Hepatocyte (in vitro differentiated cells): ENCODE data around the gene CLN3. TPM values are rescaled to one million over a fixed set of nuclear protein-coding genes. Genes with fewer than 3 reads are reported as not detected.

ENCODE experiments used
- DNase-seq: peaks from one replicate; pipeline ENCODE4 v3.0.0-alpha.2; 2016; ENCODE audit warnings: low spot score
- H2AFZ ChIP-seq: fragments of 200-600 bp; sonication (generic); 2 replicates; pipeline ENCODE4 v1.6.0; 2016; ENCODE audit warnings: antibody characterized with exemption, mild to moderate bottlenecking
- H3K27ac ChIP-seq: fragments of 200-600 bp; sonication (generic); 2 replicates; pipeline ENCODE4 v1.5.1; 2016; ENCODE audit warnings: mild to moderate bottlenecking
- H3K27me3 ChIP-seq: fragments of 200-600 bp; sonication (generic); 2 replicates; pipeline ENCODE4 v1.6.1; 2016
- H3K36me3 ChIP-seq: fragments of 200-600 bp; sonication (generic); replicated peaks from 2 replicates; pipeline ENCODE4 v1.5.1; 2016; ENCODE audit warnings: low read depth; ENCODE audit not compliant: insufficient read depth
- H3K4me1 ChIP-seq: fragments of 200-600 bp; sonication (generic); 2 replicates; pipeline ENCODE4 v1.5.1; 2016; ENCODE audit warnings: mild to moderate bottlenecking, moderate library complexity; ENCODE audit not compliant: insufficient read depth
- H3K4me2 ChIP-seq: fragments of 200-600 bp; sonication (generic); 2 replicates; pipeline ENCODE4 v1.6.0; 2016
- H3K4me3 ChIP-seq: fragments of 200-600 bp; sonication (generic); 2 replicates; pipeline ENCODE4 v1.5.1; 2016; ENCODE audit warnings: mild to moderate bottlenecking
- H3K79me2 ChIP-seq: fragments of 200-600 bp; sonication (generic); 2 replicates; pipeline ENCODE4 v1.6.0; 2017; ENCODE audit warnings: mild to moderate bottlenecking
- H3K9me2 ChIP-seq: fragments of 200-600 bp; sonication (generic); replicated peaks from 2 replicates; pipeline ENCODE4 v1.6.0; 2017; ENCODE audit warnings: mild to moderate bottlenecking; ENCODE audit not compliant: insufficient read depth
- H3K9me3 ChIP-seq: fragments of 200-600 bp; sonication (generic); 2 replicates; pipeline ENCODE4 v1.5.1; 2016; ENCODE audit warnings: low read depth, mild to moderate bottlenecking
- H4K20me1 ChIP-seq: fragments of 200-600 bp; sonication (generic); 2 replicates; pipeline ENCODE4 v1.6.0; 2016; ENCODE audit warnings: mild to moderate bottlenecking; ENCODE audit not compliant: insufficient read depth, poor library complexity, severe bottlenecking
- EZH2 ChIP-seq: fragments of 200-600 bp; sonication (generic); IDR thresholded peaks from 2 replicates; pipeline ENCODE4 v1.6.1; 2016; ENCODE audit warnings: antibody characterized with exemption, mild to moderate bottlenecking, borderline replicate concordance
- EZH2phosphoT487 ChIP-seq: fragments of 200-600 bp; sonication (generic); IDR thresholded peaks from one replicate; pipeline ENCODE4 v1.6.1; 2018; ENCODE audit warnings: antibody characterized with exemption, mild to moderate bottlenecking, low read depth, moderate library complexity; ENCODE audit not compliant: unreplicated experiment, severe bottlenecking
- WGBS: methylation state at CpG from one replicate; pipeline ENCODE4 v1.1.6; 2016; ENCODE audit warnings: low lambda C conversion rate; ENCODE audit errors: missing lambda C conversion rate; 5-methylcytosine and 5-hydroxymethylcytosine counted together
- polyA plus RNA-seq: library from polyadenylated mRNA; unstranded; fragments of >200 nt; fragmentation: Nextera tagmentation; extraction: Ambion mirVana; gene quantifications from 2 replicates; pipeline ENCODE4 v1.2.1, GENCODE V29; 2016
- total RNA-seq: library from RNA; depleted of rRNA; stranded (reverse); fragments of >200 nt; gene quantifications from 2 replicates; pipeline ENCODE4 v1.2.3, GENCODE V29; 2014
- TF ChIP-seq, protein P1 (sequence below): fragments of 200-600 bp; sonication (generic); IDR thresholded peaks from 2 replicates; pipeline ENCODE4 v1.5.1; 2016; ENCODE audit warnings: antibody characterized with exemption, mild to moderate bottlenecking; ENCODE audit not compliant: poor library complexity

Gene CLN3
- total and polyA plus RNA-seq, 2 experiments from 2014 or later, result 43.4 to 102 TPM

DNA sequence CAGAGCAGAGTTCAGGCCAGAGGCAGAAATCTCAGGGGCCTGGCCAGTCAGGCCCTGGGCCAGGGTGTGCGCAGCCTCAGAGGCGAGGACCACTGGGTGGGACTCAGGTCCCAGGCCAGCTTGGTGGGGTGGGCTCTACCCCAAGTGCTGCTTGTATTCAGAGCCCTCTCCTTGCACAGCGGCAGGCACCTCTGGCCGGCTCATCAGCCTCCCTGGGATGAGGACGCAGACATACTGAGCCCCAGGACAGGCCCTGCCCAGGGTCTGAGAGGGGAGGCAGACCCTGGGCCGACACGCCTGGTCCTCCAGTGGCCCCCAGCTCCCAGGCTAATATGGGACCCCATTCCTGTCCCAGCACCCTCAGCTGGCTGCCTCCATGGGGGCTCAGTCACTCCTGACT is 22.4 kb upstream of the CLN3 start:
- Histone ChIP-seq H3K27me3 (no peaks in the 10 kb centered on the region), H3K9me3 (no peaks in the 10 kb centered on the region), H3K4me2 (no peak overlapping the region), H4K20me1 (no peaks in the 10 kb centered on the region), H3K4me3 (no peak overlapping the region), H3K4me1 (no peaks in the 10 kb centered on the region), H3K79me2 (no peaks in the 10 kb centered on the region), H3K9me2 (no peaks in the 10 kb centered on the region), H3K36me3 (no peaks in the 10 kb centered on the region), H2AFZ (no peak overlapping the region), H3K27ac (no peak overlapping the region)
- 95% methylated on average over 7 of the region's 7 CpGs for WGBS
- TF ChIP-seq, protein P1, sequence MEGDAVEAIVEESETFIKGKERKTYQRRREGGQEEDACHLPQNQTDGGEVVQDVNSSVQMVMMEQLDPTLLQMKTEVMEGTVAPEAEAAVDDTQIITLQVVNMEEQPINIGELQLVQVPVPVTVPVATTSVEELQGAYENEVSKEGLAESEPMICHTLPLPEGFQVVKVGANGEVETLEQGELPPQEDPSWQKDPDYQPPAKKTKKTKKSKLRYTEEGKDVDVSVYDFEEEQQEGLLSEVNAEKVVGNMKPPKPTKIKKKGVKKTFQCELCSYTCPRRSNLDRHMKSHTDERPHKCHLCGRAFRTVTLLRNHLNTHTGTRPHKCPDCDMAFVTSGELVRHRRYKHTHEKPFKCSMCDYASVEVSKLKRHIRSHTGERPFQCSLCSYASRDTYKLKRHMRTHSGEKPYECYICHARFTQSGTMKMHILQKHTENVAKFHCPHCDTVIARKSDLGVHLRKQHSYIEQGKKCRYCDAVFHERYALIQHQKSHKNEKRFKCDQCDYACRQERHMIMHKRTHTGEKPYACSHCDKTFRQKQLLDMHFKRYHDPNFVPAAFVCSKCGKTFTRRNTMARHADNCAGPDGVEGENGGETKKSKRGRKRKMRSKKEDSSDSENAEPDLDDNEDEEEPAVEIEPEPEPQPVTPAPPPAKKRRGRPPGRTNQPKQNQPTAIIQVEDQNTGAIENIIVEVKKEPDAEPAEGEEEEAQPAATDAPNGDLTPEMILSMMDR, result no peak
- TF ChIP-seq EZH2phosphoT487 (no peak), EZH2 (no peak)
- DNase-seq, result no peak

DNA sequence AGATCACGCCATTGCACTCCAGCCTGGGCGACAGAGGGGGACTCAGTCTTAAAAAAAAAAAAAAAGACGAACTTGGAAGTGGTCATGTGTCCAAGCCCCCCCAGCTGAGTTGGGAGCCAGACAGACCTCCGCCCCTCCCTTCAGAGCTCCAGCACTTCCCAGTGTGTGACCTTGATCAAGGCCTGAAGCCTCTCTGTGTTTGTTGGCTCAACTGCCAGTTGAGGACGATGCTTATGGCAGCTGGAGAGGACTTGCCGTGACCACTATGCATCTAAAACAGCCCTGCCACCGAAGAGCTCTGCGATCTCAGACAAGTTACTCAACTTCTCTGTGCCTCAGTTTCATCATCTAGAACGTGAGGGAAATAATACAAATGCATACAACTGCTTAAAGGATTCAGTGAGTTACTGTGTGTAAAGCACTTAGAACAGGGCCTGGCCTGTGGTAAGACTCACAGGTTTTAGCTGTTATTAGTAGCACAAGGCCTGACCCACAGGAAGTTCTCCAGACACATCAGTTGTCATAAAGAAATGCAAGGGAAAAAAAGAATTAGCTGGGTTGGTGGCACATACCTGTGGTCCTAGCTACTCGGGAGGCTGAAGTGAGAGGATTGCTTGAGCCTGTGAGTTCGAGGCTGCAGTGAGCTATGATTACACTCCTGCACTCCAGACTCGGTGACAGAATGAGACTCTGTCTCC is 21.8 kb upstream of the CLN3 start:
- Histone ChIP-seq H3K27me3 (no peaks in the 10 kb centered on the region), H3K9me2 (no peaks in the 10 kb centered on the region), H2AFZ (no peak overlapping the region), H3K4me3 (no peak overlapping the region), H3K4me2 (no peak overlapping the region), H3K36me3 (no peaks in the 10 kb centered on the region), H3K9me3 (no peaks in the 10 kb centered on the region), H3K79me2 (no peaks in the 10 kb centered on the region), H3K4me1 (no peaks in the 10 kb centered on the region), H4K20me1 (no peaks in the 10 kb centered on the region), H3K27ac (no peak overlapping the region)
- TF ChIP-seq, protein P1, result no peak
- TF ChIP-seq EZH2phosphoT487 (no peak), EZH2 (no peak)
- WGBS, result 92% methylated on average over 12 of the region's 12 CpGs
- no peak for DNase-seq

DNA sequence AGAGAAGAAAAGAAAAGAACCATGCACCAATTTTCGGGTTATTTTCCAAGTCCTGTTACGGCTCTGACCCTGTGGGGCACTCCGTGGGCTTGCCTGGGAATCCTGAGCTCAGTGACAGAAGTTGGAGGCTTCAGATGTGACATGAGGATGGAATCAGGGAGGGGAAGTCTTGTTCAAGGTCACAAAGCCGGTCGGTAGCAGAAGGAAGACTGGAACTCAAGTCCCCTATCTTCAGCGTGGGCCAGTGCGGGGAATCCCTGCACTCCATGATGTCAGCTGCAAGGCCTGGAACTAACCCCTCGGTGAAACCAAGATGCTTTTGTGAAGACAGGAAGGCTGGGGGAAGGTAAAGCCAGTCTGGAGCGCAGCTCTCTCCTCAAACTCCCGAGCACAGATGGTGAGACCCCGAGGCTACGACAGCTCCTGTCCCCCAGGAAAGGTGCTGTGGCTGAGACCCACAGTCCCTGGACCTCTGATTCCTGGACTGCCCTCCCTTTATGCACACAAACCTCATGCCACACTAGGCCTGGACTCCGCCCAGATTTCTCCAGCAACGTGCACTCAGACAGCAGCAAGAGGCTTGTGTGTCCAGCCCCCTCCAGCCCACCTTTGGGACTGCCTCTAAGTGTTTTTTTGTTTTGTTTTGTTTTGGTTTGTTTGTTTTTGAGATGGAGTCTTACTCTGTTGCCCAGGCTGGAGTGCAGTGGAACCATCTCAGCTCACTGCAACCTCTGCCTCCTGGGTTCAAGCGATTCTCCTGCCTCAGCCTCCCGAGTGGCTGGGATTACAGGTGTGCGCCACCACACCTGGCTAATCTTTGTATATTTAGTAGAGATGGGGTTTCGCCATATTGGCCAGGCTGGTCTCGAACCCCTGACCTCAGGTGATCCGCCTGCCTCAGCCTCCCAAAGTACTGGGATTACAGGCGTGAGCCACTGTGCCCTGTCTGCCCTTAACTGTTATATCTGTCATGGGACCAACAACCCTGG is 20.2 kb upstream of the CLN3 start:
- Histone ChIP-seq H3K36me3 (no peaks in the 10 kb centered on the region), H3K9me3 (no peaks in the 10 kb centered on the region), H3K27me3 (no peaks in the 10 kb centered on the region), H3K4me1 (no peaks in the 10 kb centered on the region), H3K79me2 (no peaks in the 10 kb centered on the region), H4K20me1 (no peaks in the 10 kb centered on the region), H3K4me3 (no peak overlapping the region), H3K4me2 (no peak overlapping the region), H3K9me2 (no peaks in the 10 kb centered on the region), H2AFZ (no peak overlapping the region), H3K27ac (no peak overlapping the region)
- DNase-seq, result no peak
- TF ChIP-seq, protein P1, result no peak
- TF ChIP-seq EZH2 (no peak), EZH2phosphoT487 (no peak)
- 90% methylated on average over 21 of the region's 21 CpGs for WGBS
